ENCODE measurements around the gene CREB3L2. TPM values are rescaled to one million over a fixed set of nuclear protein-coding genes. Genes with fewer than 3 reads are reported as not detected.

CREB3L2 gene
- total RNA-seq, 3 donors from 2014 or later: 15.8 to 54.3 (median 40.6) TPM

GRCh38 chr7:137925754-137926153, 76.1 kb downstream of the CREB3L2 start:
- intact Hi-C loops (cut with DNase I, micrococcal nuclease): no loop called here
- DNase-seq: no peak
- H3K9me3 ChIP-seq: no peaks in the 10 kb centered on the region
- H3K4me1 ChIP-seq (ENCODE audit: low read depth): no peaks in the 10 kb centered on the region
- no peaks in the 10 kb centered on the region for H3K36me3 ChIP-seq (ENCODE audit: low read depth)
- no peak overlapping the region for H3K4me3 ChIP-seq
- TF ChIP-seq, protein P1, sequence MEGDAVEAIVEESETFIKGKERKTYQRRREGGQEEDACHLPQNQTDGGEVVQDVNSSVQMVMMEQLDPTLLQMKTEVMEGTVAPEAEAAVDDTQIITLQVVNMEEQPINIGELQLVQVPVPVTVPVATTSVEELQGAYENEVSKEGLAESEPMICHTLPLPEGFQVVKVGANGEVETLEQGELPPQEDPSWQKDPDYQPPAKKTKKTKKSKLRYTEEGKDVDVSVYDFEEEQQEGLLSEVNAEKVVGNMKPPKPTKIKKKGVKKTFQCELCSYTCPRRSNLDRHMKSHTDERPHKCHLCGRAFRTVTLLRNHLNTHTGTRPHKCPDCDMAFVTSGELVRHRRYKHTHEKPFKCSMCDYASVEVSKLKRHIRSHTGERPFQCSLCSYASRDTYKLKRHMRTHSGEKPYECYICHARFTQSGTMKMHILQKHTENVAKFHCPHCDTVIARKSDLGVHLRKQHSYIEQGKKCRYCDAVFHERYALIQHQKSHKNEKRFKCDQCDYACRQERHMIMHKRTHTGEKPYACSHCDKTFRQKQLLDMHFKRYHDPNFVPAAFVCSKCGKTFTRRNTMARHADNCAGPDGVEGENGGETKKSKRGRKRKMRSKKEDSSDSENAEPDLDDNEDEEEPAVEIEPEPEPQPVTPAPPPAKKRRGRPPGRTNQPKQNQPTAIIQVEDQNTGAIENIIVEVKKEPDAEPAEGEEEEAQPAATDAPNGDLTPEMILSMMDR (IDR thresholded peaks at IDR 0.05): no peak
- no peak for ATAC-seq

GRCh38 chr7:137925091-137925490, 76.8 kb downstream of the CREB3L2 start:
- no peaks in the 10 kb centered on the region for H3K9me3 ChIP-seq
- TF ChIP-seq, protein P1 (IDR thresholded peaks at IDR 0.05): no peak
- DNase-seq (no peak), ATAC-seq (no peak)
- H3K36me3 ChIP-seq (ENCODE audit: low read depth): no peaks in the 10 kb centered on the region
- no peak overlapping the region for H3K4me3 ChIP-seq
- intact Hi-C loops (cut with DNase I, micrococcal nuclease): no loop called here
- H3K4me1 ChIP-seq (ENCODE audit: low read depth): no peaks in the 10 kb centered on the region

GRCh38 chr7:137923380-137923779, 78.5 kb downstream of the CREB3L2 start:
- no peaks in the 10 kb centered on the region for H3K9me3 ChIP-seq
- H3K4me1 ChIP-seq (ENCODE audit: low read depth): no peaks in the 10 kb centered on the region
- TF ChIP-seq, protein P1 (IDR thresholded peaks at IDR 0.05): no peak
- intact Hi-C loops (cut with DNase I, micrococcal nuclease): no loop called here
- ATAC-seq (no peak), DNase-seq (no peak)
- no peak overlapping the region for H3K4me3 ChIP-seq
- no peaks in the 10 kb centered on the region for H3K36me3 ChIP-seq (ENCODE audit: low read depth)

GRCh38 chr7:137920637-137921399, 81.1 kb downstream of the CREB3L2 start:
- H3K4me1 ChIP-seq (ENCODE audit: low read depth): no peaks in the 10 kb centered on the region
- no peak overlapping the region for H3K4me3 ChIP-seq
- intact Hi-C loops (cut with DNase I, micrococcal nuclease): no loop called here
- TF ChIP-seq, protein P1 (IDR thresholded peaks at IDR 0.05): no peak
- no peaks in the 10 kb centered on the region for H3K9me3 ChIP-seq
- DNase-seq (no peak), ATAC-seq (no peak)
- no peaks in the 10 kb centered on the region for H3K36me3 ChIP-seq (ENCODE audit: low read depth)

DNA sequence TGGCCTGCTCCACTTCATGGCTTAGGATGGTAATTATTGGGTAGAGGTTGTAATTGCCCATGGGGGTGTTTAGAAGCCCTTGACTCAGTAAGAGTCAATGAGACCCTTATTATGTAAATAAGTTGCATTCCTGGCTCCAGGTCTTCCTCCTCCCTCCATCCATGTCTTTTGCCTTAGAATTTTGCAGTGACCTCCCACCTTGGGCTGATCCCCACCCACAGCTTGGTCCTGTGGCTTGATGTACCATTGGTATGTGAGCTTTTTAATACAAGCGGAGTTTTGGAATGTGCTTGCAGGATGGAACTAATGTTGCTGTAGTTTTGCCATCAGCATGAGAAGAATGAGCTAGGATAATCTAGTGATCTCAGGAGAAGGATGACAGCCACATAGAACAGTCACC, 81.9 kb downstream of the CREB3L2 start:
- no peak overlapping the region for H3K4me3 ChIP-seq
- H3K4me1 ChIP-seq (ENCODE audit: low read depth): no peaks in the 10 kb centered on the region
- ATAC-seq (no peak), DNase-seq (no peak)
- intact Hi-C loops (cut with DNase I, micrococcal nuclease): no loop called here
- no peaks in the 10 kb centered on the region for H3K36me3 ChIP-seq (ENCODE audit: low read depth)
- no peaks in the 10 kb centered on the region for H3K9me3 ChIP-seq
- TF ChIP-seq, protein P1 (IDR thresholded peaks at IDR 0.05): no peak
